ENCODE results near the gene DNAH5.

The DNAH5 gene

GRCh38 chr5:13831351-13831750 lies 113.1 kb downstream of the DNAH5 start:
- TF ChIP-seq MAX (IDR thresholded peaks at IDR 0.05) (no peak), RAD21 (IDR thresholded peaks at IDR 0.05; ENCODE audit: low read depth) (peak; percentile 27; the same call in 1 of the 2 replicates)

GRCh38 chr5:13830536-13830935 lies 114.0 kb downstream of the DNAH5 start:
- TF ChIP-seq CEBPB (IDR thresholded peaks at IDR 0.05) (no peak), TEAD4 (IDR thresholded peaks at IDR 0.05) (no peak), YY1 (IDR thresholded peaks at IDR 0.05; ENCODE audit: low read depth) (no peak), EGR1 (IDR thresholded peaks at IDR 0.05) (no peak), FOXM1 (IDR thresholded peaks at IDR 0.05; ENCODE audit: borderline replicate concordance, low read depth) (no peak), REST (IDR thresholded peaks at IDR 0.05; ENCODE audit: low read depth) (no peak), NFIC (IDR thresholded peaks at IDR 0.05) (no peak), USF1 (IDR thresholded peaks at IDR 0.05) (no peak), CREB1 (IDR thresholded peaks at IDR 0.05; ENCODE audit: low read depth) (no peak), TCF12 (IDR thresholded peaks at IDR 0.05; ENCODE audit: low read depth) (no peak), EP300 (IDR thresholded peaks at IDR 0.05; ENCODE audit: borderline replicate concordance) (no peak), TAF1 (IDR thresholded peaks at IDR 0.05; ENCODE audit: low read depth) (no peak), ZBTB7A (IDR thresholded peaks at IDR 0.05; ENCODE audit: low read depth) (no peak), MAX (IDR thresholded peaks at IDR 0.05) (no peak), RAD21 (IDR thresholded peaks at IDR 0.05; ENCODE audit: low read depth) (no peak)

- TF ChIP-seq USF1 (IDR thresholded peaks at IDR 0.05) (no peak), CREB1 (IDR thresholded peaks at IDR 0.05; ENCODE audit: low read depth) (no peak), MAX (IDR thresholded peaks at IDR 0.05) (no peak), ZBTB7A (IDR thresholded peaks at IDR 0.05; ENCODE audit: low read depth) (no peak), TEAD4 (IDR thresholded peaks at IDR 0.05) (no peak), EGR1 (IDR thresholded peaks at IDR 0.05) (no peak), TCF12 (IDR thresholded peaks at IDR 0.05; ENCODE audit: low read depth) (no peak), NFIC (IDR thresholded peaks at IDR 0.05) (no peak), REST (IDR thresholded peaks at IDR 0.05; ENCODE audit: low read depth) (no peak), RAD21 (IDR thresholded peaks at IDR 0.05; ENCODE audit: low read depth) (no peak), EP300 (IDR thresholded peaks at IDR 0.05; ENCODE audit: borderline replicate concordance) (no peak), YY1 (IDR thresholded peaks at IDR 0.05; ENCODE audit: low read depth) (no peak)
Measured at GRCh38 chr5:13821366-13821765, 123.1 kb downstream of the DNAH5 start.

- TF ChIP-seq NFIC (IDR thresholded peaks at IDR 0.05): no peak
- TF ChIP-seq CEBPB (IDR thresholded peaks at IDR 0.05): no peak
- TF ChIP-seq MAX (IDR thresholded peaks at IDR 0.05): no peak
- no peak for TF ChIP-seq TAF1 (IDR thresholded peaks at IDR 0.05; ENCODE audit: low read depth)
Measured at GRCh38 chr5:13816126-13816525, 128.4 kb downstream of the DNAH5 start.

GRCh38 chr5:13814301-13814700 lies 130.2 kb downstream of the DNAH5 start:
- no peak for TF ChIP-seq FOXM1 (IDR thresholded peaks at IDR 0.05; ENCODE audit: borderline replicate concordance, low read depth)
- TF ChIP-seq YY1 (IDR thresholded peaks at IDR 0.05; ENCODE audit: low read depth): no peak
- 0 out of 2 replicates have a peak, but pooled peaks have one; percentile 16 for TF ChIP-seq RAD21 (IDR thresholded peaks at IDR 0.05; ENCODE audit: low read depth)
- no peak for TF ChIP-seq REST (IDR thresholded peaks at IDR 0.05; ENCODE audit: low read depth)
- no peak for TF ChIP-seq CEBPB (IDR thresholded peaks at IDR 0.05)

Data from Ishikawa (cell line).